Fibroblast of lung (primary cell): Measurements from ENCODE around the gene TP53BP1. TPM values are rescaled to one million over a fixed set of nuclear protein-coding genes. Genes with fewer than 3 reads are reported as not detected.

Experiments
- DNase-seq, 2 donors: peaks; one replicate each; pipeline versions ENCODE4 v3.0.0 to v3.0.0-alpha.2; 2010; ENCODE audit warnings: low read depth in 2 of 2
- H2AFZ ChIP-seq: 2 replicates; pipeline ENCODE4 v1.5.1; 2012; ENCODE audit warnings: low read length, control low read depth, inconsistent platforms
- H3K27ac ChIP-seq: 2 replicates; pipeline ENCODE4 v1.5.1; 2011; ENCODE audit warnings: low read length, control low read depth; ENCODE audit not compliant: insufficient read depth
- H3K27me3 ChIP-seq: 2 replicates; pipeline ENCODE4 v1.5.1; 2011; ENCODE audit warnings: mild to moderate bottlenecking, low read length; ENCODE audit not compliant: control insufficient read depth, insufficient read depth
- H3K36me3 ChIP-seq: 2 replicates; pipeline ENCODE4 v1.5.1; 2011; ENCODE audit warnings: low read length; ENCODE audit not compliant: control insufficient read depth, insufficient read depth
- H3K4me1 ChIP-seq: 2 replicates; pipeline ENCODE4 v1.5.1; 2011; ENCODE audit warnings: low read length; ENCODE audit not compliant: control insufficient read depth, insufficient read depth; ENCODE audit errors: extremely low read depth
- H3K4me2 ChIP-seq: 2 replicates; pipeline ENCODE4 v1.5.1; 2011; ENCODE audit warnings: low read length, control low read depth; ENCODE audit not compliant: insufficient read depth; ENCODE audit errors: extremely low read depth
- H3K4me3 ChIP-seq, 4 experiments: fragments of 200-600 bp in 1 of 4; sonication (generic) in 1 of 4; replicated peaks in 1 of 4; 2 replicates each; pipeline ENCODE4 v1.5.1; 2011 to 2016; ENCODE audit warnings: low read length in 4 of 4, low read depth in 3 of 4, mild to moderate bottlenecking in 3 of 4, control low read depth in 2 of 4, inconsistent platforms in 1 of 4, mixed read lengths in 1 of 4; ENCODE audit not compliant: insufficient read depth in 1 of 4; ENCODE audit errors: control extremely low read depth in 1 of 4
- H3K79me2 ChIP-seq: 2 replicates; pipeline ENCODE4 v1.5.1; 2012; ENCODE audit warnings: mild to moderate bottlenecking, low read length, inconsistent platforms; ENCODE audit not compliant: control insufficient read depth, insufficient read depth
- H3K9ac ChIP-seq: 2 replicates; pipeline ENCODE4 v1.5.1; 2011; ENCODE audit warnings: mild to moderate bottlenecking, low read length, control low read depth; ENCODE audit not compliant: insufficient read depth
- H3K9me3 ChIP-seq: 2 replicates; pipeline ENCODE4 v1.5.1; 2012; ENCODE audit warnings: low read depth, low read length; ENCODE audit not compliant: control insufficient read depth, insufficient read depth
- H4K20me1 ChIP-seq: 2 replicates; pipeline ENCODE4 v1.5.1; 2011; ENCODE audit warnings: low read length; ENCODE audit not compliant: control insufficient read depth, insufficient read depth; ENCODE audit errors: extremely low read depth
- CTCF ChIP-seq, 2 donors: IDR thresholded peaks in 1 of 2; conservative IDR thresholded peaks in 1 of 2; 1 replicate in 1 of 2; 2 replicates in 1 of 2; pipeline ENCODE4 v1.5.1; 2011 to 2012; ENCODE audit warnings: low read length in 2 of 2, control low read depth in 1 of 2, inconsistent platforms in 1 of 2, low read depth in 1 of 2, mild to moderate bottlenecking in 1 of 2
- EZH2 ChIP-seq: IDR thresholded peaks from 2 replicates; pipeline ENCODE4 v1.5.1; 2012; ENCODE audit warnings: low read length, control low read depth, mild to moderate bottlenecking; ENCODE audit errors: missing control alignments
- polyA plus RNA-seq, 2 donors: library from polyadenylated mRNA; depleted of rRNA in 1 of 2; stranded (reverse) in 1 of 2; unstranded in 1 of 2; fragments of >200 nt; gene quantifications; 2 replicates each; pipeline ENCODE4 v1.2.1, GENCODE V29; 2011 to 2012; ENCODE audit warnings: missing spikeins in 1 of 2
- total RNA-seq: library from RNA; depleted of rRNA; stranded (reverse); fragments of >200 nt; gene quantifications from 2 replicates; pipeline ENCODE4 v1.2.1, GENCODE V29; 2014

Gene TP53BP1
- total and polyA plus RNA-seq, 2 donors (not counting 1 experiment from before 2014, with no cell fraction given) = 38.8 to 132 TPM

- Histone ChIP-seq H3K9ac (no peak overlapping the region), H3K4me1 (peaks cover 3% of the 10 kb centered on the region), H3K27ac (no peak overlapping the region), H3K9me3 (no peaks in the 10 kb centered on the region), H3K4me2 (no peak overlapping the region), H3K36me3 (no peaks in the 10 kb centered on the region), H4K20me1 (no peaks in the 10 kb centered on the region), H3K79me2 (no peaks in the 10 kb centered on the region), H2AFZ (no peak overlapping the region), H3K4me3 (no peak overlapping the region), H3K27me3 (no peaks in the 10 kb centered on the region)
- DNase-seq = no peak
- TF ChIP-seq EZH2 = no peak
- TF ChIP-seq CTCF (conservative IDR thresholded peaks at IDR 0.05 in 1 of 2, IDR thresholded peaks at IDR 0.05 in 1 of 2; ENCODE audit: low read depth in 1 of 2, low read length in 2 of 2) = no peak
Measured at GRCh38 chr15:43439268-43439667, 53.7 kb downstream of the TP53BP1 start.

- no peak for DNase-seq
- Histone ChIP-seq H3K9me3 (no peaks in the 10 kb centered on the region), H2AFZ (no peak overlapping the region), H3K4me2 (no peak overlapping the region), H3K27ac (no peak overlapping the region), H3K4me1 (no peaks in the 10 kb centered on the region), H3K27me3 (no peaks in the 10 kb centered on the region), H3K4me3 (no peak overlapping the region), H3K79me2 (no peaks in the 10 kb centered on the region), H3K36me3 (no peaks in the 10 kb centered on the region), H4K20me1 (no peaks in the 10 kb centered on the region), H3K9ac (no peak overlapping the region)
- TF ChIP-seq EZH2 (no peak), CTCF (conservative IDR thresholded peaks at IDR 0.05 in 1 of 2, IDR thresholded peaks at IDR 0.05 in 1 of 2; ENCODE audit: low read depth in 1 of 2, low read length in 2 of 2) (no peak)
Measured at GRCh38 chr15:43436395-43436794, 56.6 kb downstream of the TP53BP1 start.

- no peak overlapping the region for H3K9ac ChIP-seq
- no peak overlapping the region for H3K4me3 ChIP-seq
- no peaks in the 10 kb centered on the region for H3K79me2 ChIP-seq
- no peak overlapping the region for H3K27ac ChIP-seq
- no peaks in the 10 kb centered on the region for H3K4me1 ChIP-seq
- no peaks in the 10 kb centered on the region for H3K36me3 ChIP-seq
- TF ChIP-seq EZH2 (no peak), CTCF (conservative IDR thresholded peaks at IDR 0.05 in 1 of 2, IDR thresholded peaks at IDR 0.05 in 1 of 2; ENCODE audit: low read depth in 1 of 2, low read length in 2 of 2) (no peak)
- no peaks in the 10 kb centered on the region for H3K9me3 ChIP-seq
- no peaks in the 10 kb centered on the region for H4K20me1 ChIP-seq
- H2AFZ ChIP-seq = no peak overlapping the region
- H3K27me3 ChIP-seq = no peaks in the 10 kb centered on the region
- no peak overlapping the region for H3K4me2 ChIP-seq
- no peak for DNase-seq
Measured at GRCh38 chr15:43434446-43434845, 58.5 kb downstream of the TP53BP1 start.
